SK-N-SH treated with all-trans-retinoic acid at 6 μM for 48 hours (cell line): Measurements from ENCODE around the gene GLP2R.

Source experiments
- ARNTL ChIP-seq: fragments of 450-650 bp; formaldehyde crosslinking; IDR thresholded peaks from 2 replicates; pipeline ENCODE4 v1.5.0; 2020; ENCODE audit warnings: low read depth, mild to moderate bottlenecking, moderate library complexity, borderline replicate concordance
- CREB5 ChIP-seq: fragments of 250-450 bp; sonication (Bioruptor Pico); IDR thresholded peaks from 2 replicates; pipeline ENCODE4 v1.5.1; 2020; ENCODE audit warnings: low read depth, mild to moderate bottlenecking, moderate library complexity
- ZC3H10 ChIP-seq: fragments of 250-450 bp; sonication (Bioruptor Pico); IDR thresholded peaks from 2 replicates; pipeline ENCODE4 v1.5.1; 2021; ENCODE audit warnings: mild to moderate bottlenecking, moderate library complexity
- ZFP30 ChIP-seq: fragments of 450-650 bp; formaldehyde crosslinking; IDR thresholded peaks from 2 replicates; pipeline ENCODE4 v1.5.0; 2022; ENCODE audit warnings: mild to moderate bottlenecking, moderate library complexity
- ZNF70 ChIP-seq: fragments of 450-650 bp; formaldehyde crosslinking; IDR thresholded peaks from 2 replicates; pipeline ENCODE4 v1.5.0; 2020; ENCODE audit warnings: mild to moderate bottlenecking, moderate library complexity

- TF ChIP-seq CREB5 (CRISPR knock-in tag), result no peak
- TF ChIP-seq ZNF70 (CRISPR knock-in tag), result no peak
- TF ChIP-seq ZFP30, result no peak
- no peak for TF ChIP-seq ARNTL (CRISPR knock-in tag)
- no peak for TF ChIP-seq ZC3H10 (CRISPR knock-in tag)
These were observed 80.2 kb downstream of the GLP2R start for GRCh38 chr17:9905902-9906301.
